Pancreas (tissue), 10 donors: Measurements from ENCODE around the gene VSIG1. TPM values are rescaled to one million over a fixed set of nuclear protein-coding genes. Genes with fewer than 3 reads are reported as not detected.

ENCODE experiments used
- ATAC-seq, 4 donors: fragments of 200-7000 bp; cut with Tn5 transposase; one replicate each; pipeline versions ENCODE4 v1.8.0 to v1.9.1; 2020; ENCODE audit warnings: mild to moderate bottlenecking in 4 of 4, moderate library complexity in 4 of 4
- DNase-seq, 6 donors: peaks; one replicate each; pipeline ENCODE4 v3.0.0-alpha.2; 2020
- FAIRE-seq: peaks from 2 replicates; lab custom pipeline; 2012; peaks lifted over from hg19 to GRCh38; lab: Jason Lieb, UNC
- H3K27ac ChIP-seq, 4 donors: fragments of 200-600 bp; sonication (generic); 1 replicate in 3 of 4; 2 replicates in 1 of 4; pipeline versions ENCODE4 v1.5.0 to v1.8.0; 2020
- H3K27me3 ChIP-seq, 4 donors: fragments of 200-600 bp; one replicate each; pipeline ENCODE4 v1.8.0; 2021
- H3K36me3 ChIP-seq, 3 donors: fragments of 200-600 bp; sonication (generic) in 1 of 3; one replicate each; pipeline versions ENCODE4 v1.5.0 to v1.8.0; 2020 to 2021
- H3K4me1 ChIP-seq, 3 donors: fragments of 200-600 bp; one replicate each; pipeline ENCODE4 v1.8.0; 2021
- H3K4me3 ChIP-seq, 4 donors: fragments of 200-600 bp; sonication (generic) in 2 of 4; one replicate each; pipeline versions ENCODE4 v1.5.0 to v1.8.0; 2020 to 2021
- H3K9me3 ChIP-seq, 4 donors: fragments of 200-600 bp; one replicate each; pipeline ENCODE4 v1.8.0; 2021
- WGBS, 2 donors: extraction: QIAGEN DNeasy Blood & Tissue Kit; methylation state at CpG; one replicate each; pipeline ENCODE4 v1.1.7; 2013; 5-methylcytosine and 5-hydroxymethylcytosine counted together
- intact Hi-C, 3 donors: fragments of 100-400 bp; cut with DNase I; formaldehyde crosslinking; loops; one replicate each; pipeline versions ENCODE4 v1.11.1 to v1.14.2; 2022
- polyA plus RNA-seq, 2 donors: library from polyadenylated mRNA; stranded (reverse); fragments of 200-250 nt; gene quantifications; one replicate each; pipeline ENCODE4 v1.2.3, GENCODE V29; 2013
- total RNA-seq, 6 donors: library from RNA; stranded (reverse); fragmentation: NEBNext Ultra II Directional in 4 of 6; extraction: Animal tissue kit (Norgen Biotek cat#: 25700) in 4 of 6; gene quantifications; one replicate each; pipeline versions ENCODE4 v1.2.1 to v1.2.4, GENCODE V29; 2021 to 2023
- TF ChIP-seq, protein P1 (sequence below), 4 donors: fragments of 200-600 bp; sonication (generic) in 3 of 4; IDR thresholded peaks; one replicate each; pipeline versions ENCODE4 v1.5.0 to v1.8.0; 2021; ENCODE audit warnings: antibody characterized with exemption in 4 of 4
- donor health status: healthy with polysubstance abuse.
- donor health status: DM: no; HTN: no; CAD: no; lungs with moderate emphysema.
- donor health status: DM: no; HTN: no; CAD: no.
- donor health status: control.
- donor health status: control.
- donor health status: Bipolar disorder and iron deficiency.
- donor health status: DM: yes; HTN: yes; CAD: no.
- donor health status: DM: no; HTN: no; CAD: no.
- donor health status: DM: no; HTN: no; CAD: no.
- donor health status: DM: yes; HTN: yes; CAD: no.

VSIG1 gene
- total and polyA plus RNA-seq, 8 donors, result 0.05 to 1.8 (median 0.19) TPM; not detected in 4

DNA sequence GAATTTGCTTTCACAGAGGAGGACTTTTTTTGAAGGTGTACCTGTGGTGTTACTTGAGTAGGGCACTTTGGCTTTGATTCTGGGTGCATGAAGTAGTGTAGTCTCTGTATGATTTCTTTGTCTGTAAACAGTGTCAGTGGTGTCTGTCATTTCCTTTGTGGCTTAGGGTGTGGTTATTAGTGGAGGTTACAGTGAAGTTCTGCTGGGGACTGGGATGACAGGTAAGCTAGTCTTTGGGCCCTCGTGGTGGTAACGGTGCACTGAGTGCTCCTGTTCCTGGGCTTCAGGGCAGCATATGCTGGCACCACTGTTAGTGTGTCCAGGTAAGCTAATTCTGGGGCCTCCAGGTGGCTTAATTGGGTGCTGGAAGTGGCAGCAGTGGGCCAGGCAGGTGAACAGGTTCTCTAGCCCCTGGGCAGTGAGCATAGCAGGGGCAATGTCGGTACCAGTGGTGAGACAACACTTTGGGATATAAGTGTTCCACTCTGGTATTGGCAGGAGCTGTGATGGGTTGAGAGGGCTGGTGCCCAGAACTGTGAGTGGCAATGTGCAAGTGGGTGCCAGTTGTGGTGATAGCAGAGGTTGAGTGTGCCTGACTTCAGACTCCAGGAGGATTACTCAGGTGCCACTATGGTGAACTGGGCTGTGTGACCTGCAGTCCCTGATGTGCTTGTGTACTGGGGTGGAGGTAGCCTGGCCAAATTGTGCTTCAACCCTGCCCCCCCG, 26.0 kb upstream of the VSIG1 start:
- no peak for DNase-seq
- Histone ChIP-seq H3K36me3 (no peaks in the 10 kb centered on the region), H3K27ac (no peak overlapping the region), H3K4me3 (no peak overlapping the region), H3K4me1 (no peaks in the 10 kb centered on the region), H3K27me3 (peaks cover 0 to 9% (median 0%) of the 10 kb centered on the region in 4 donors), H3K9me3 (no peaks in the 10 kb centered on the region)
- intact Hi-C loops, result loop anchor here in 1 of 3 donors (2.0 kb wide), 1 partner anchor 54 kb away; no protein-coding TSS in a partner anchor
- ATAC-seq, result no peak
- WGBS, 2 donors, result 68 to 77% methylated on average over 4 of the region's 4 CpGs
- FAIRE-seq, result no peak
- TF ChIP-seq, protein P1, sequence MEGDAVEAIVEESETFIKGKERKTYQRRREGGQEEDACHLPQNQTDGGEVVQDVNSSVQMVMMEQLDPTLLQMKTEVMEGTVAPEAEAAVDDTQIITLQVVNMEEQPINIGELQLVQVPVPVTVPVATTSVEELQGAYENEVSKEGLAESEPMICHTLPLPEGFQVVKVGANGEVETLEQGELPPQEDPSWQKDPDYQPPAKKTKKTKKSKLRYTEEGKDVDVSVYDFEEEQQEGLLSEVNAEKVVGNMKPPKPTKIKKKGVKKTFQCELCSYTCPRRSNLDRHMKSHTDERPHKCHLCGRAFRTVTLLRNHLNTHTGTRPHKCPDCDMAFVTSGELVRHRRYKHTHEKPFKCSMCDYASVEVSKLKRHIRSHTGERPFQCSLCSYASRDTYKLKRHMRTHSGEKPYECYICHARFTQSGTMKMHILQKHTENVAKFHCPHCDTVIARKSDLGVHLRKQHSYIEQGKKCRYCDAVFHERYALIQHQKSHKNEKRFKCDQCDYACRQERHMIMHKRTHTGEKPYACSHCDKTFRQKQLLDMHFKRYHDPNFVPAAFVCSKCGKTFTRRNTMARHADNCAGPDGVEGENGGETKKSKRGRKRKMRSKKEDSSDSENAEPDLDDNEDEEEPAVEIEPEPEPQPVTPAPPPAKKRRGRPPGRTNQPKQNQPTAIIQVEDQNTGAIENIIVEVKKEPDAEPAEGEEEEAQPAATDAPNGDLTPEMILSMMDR (IDR thresholded peaks at IDR 0.05), result no peak

DNA sequence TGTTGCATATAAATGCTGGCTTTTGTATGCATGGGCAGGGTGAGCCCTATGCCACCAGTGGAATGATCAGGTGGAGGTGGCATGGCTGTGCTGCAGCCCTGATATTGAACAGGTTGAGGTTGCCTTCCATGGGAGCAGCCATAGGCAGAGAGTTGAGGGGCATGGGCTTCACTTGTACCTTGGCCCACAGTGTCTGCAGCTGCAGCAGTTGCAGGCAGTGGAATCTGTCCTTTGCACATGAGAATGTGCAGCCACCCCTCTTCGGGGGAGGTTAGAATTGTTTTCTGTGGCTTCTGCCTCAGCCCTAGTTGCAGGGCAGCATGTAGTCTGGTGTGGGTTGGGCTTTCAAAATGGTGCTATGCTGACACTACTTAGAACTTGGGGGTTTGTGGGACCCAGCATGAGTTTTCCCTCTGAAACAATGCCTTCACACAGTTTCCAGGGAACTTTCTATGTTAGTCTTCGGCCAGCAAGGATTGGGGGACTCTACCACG, 25.4 kb upstream of the VSIG1 start:
- DNase-seq, result no peak
- intact Hi-C loops, result loop anchor here in 1 of 3 donors (2.0 kb wide), 1 partner anchor 53 kb away; no protein-coding TSS in a partner anchor
- TF ChIP-seq, protein P1 (IDR thresholded peaks at IDR 0.05), result no peak
- no peak overlapping the region for H3K27ac ChIP-seq
- H3K9me3 ChIP-seq, result no peaks in the 10 kb centered on the region
- no peak for FAIRE-seq
- H3K36me3 ChIP-seq, result no peaks in the 10 kb centered on the region
- no peak overlapping the region for H3K4me3 ChIP-seq
- H3K4me1 ChIP-seq, result no peaks in the 10 kb centered on the region
- H3K27me3 ChIP-seq, result peaks cover 0 to 9% (median 0%) of the 10 kb centered on the region in 4 donors
- 37 to 40% methylated on average over 3 of the region's 3 CpGs for WGBS, 2 donors
- no peak for ATAC-seq

DNA sequence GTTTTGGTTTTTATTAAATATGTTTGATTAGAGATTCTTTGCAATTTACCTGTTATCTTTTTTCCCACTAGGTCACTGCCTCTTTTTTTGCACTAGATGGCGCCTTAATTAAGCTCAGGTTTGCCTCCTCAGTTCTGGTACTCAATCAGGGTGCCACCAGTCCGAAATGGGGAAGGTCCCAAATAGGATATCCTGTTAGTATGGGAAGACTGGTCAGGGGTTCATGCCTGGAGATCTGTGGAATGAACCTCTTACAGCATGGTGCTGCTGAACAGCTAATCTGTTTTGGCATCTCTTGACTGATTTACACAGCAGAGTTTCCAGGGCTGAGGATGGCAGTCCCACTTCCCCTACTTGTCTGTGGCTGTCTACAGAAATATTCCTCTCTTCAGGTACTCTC, 24.2 kb upstream of the VSIG1 start:
- FAIRE-seq, result no peak
- H3K27me3 ChIP-seq, result peaks cover 0 to 10% (median 0%) of the 10 kb centered on the region in 4 donors
- no peak overlapping the region for H3K27ac ChIP-seq
- H3K4me1 ChIP-seq, result no peaks in the 10 kb centered on the region
- intact Hi-C loops, result no loop called here
- H3K4me3 ChIP-seq, result no peak overlapping the region
- 3 to 13% methylated on average over 2 of the region's 2 CpGs for WGBS, 2 donors
- H3K9me3 ChIP-seq, result no peaks in the 10 kb centered on the region
- TF ChIP-seq, protein P1 (IDR thresholded peaks at IDR 0.05), result peak in 2 of 4 donors; percentile 28 to 35
- H3K36me3 ChIP-seq, result no peaks in the 10 kb centered on the region
- DNase-seq, result no peak
- ATAC-seq, result peak in 3 of 4 donors; percentile 59 to 70 (median 63)

DNA sequence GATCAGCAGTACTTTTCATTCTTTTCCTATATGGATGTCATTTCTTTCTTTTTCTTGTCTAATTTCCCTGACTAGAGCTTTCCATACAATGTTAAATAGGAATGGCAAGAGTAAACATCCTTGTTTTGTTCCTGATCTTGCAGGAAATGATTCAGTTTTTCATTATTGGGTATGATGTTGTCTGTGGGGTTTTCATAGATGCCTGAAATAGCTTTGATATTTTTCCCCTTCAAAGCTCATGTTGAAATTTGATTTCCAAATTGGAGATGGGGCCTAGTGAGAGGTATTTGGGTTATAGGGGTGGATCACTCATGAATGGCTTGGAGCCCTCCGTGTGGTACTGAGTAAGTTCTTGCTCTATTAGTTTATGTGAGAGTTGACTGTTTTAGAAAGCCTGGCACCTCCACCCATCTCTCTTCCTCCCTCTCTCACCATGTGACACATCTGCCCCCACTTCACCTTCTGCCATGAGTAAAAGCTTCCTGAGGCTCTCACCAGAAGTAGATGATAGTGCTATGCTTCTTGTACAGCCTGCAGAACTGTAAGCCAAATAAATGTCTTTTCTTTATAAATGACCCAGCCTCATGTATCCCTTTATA, 22.3 kb upstream of the VSIG1 start:
- Histone ChIP-seq H3K36me3 (no peaks in the 10 kb centered on the region), H3K4me3 (no peak overlapping the region), H3K27ac (no peak overlapping the region), H3K4me1 (no peaks in the 10 kb centered on the region), H3K9me3 (no peaks in the 10 kb centered on the region), H3K27me3 (peaks cover 0 to 14% (median 3%) of the 10 kb centered on the region in 4 donors)
- WGBS, 2 donors, result 50 to 72% methylated on average over 1 of the region's 1 CpG
- DNase-seq (no peak), FAIRE-seq (no peak), ATAC-seq (no peak)
- intact Hi-C loops, result no loop called here
- TF ChIP-seq, protein P1 (IDR thresholded peaks at IDR 0.05), result no peak
